HL-60 (cell line): Measurements from ENCODE around the gene TP73.

Experiments
- DNase-seq, 2 experiments: peaks; one replicate each; pipeline ENCODE4 v3.0.0-alpha.2; 2010 to 2020; ENCODE audit warnings: low read depth in 1 of 2, low spot score in 1 of 2
- H3K27ac ChIP-seq: fragments of 250-450 bp; sonication (Bioruptor Pico); replicated peaks from 2 replicates; pipeline ENCODE4 v1.5.1; 2020; ENCODE audit warnings: mild to moderate bottlenecking, moderate library complexity
- H3K27me3 ChIP-seq: fragments of 250-450 bp; sonication (Bioruptor Pico); 2 replicates; pipeline ENCODE4 v1.5.1; 2021; ENCODE audit warnings: mild to moderate bottlenecking, moderate library complexity; ENCODE audit not compliant: insufficient read depth, poor library complexity, severe bottlenecking
- H3K4me3 ChIP-seq: replicated peaks from 2 replicates; pipeline ENCODE4 v1.5.1; 2011; ENCODE audit warnings: mild to moderate bottlenecking, control low read depth, low read length; ENCODE audit not compliant: insufficient read depth
- GABPA ChIP-seq: IDR thresholded peaks from 2 replicates; pipeline ENCODE4 v1.6.1; 2012; ENCODE audit warnings: low read depth
- POLR2AphosphoS5 ChIP-seq: IDR thresholded peaks from 2 replicates; pipeline ENCODE4 v1.6.1; 2012; ENCODE audit warnings: low read depth
- SPI1 ChIP-seq: IDR thresholded peaks from 2 replicates; pipeline ENCODE4 v1.6.1; 2012; ENCODE audit warnings: low read depth, mild to moderate bottlenecking, borderline replicate concordance
- TF ChIP-seq, protein P1 (sequence below): IDR thresholded peaks from 2 replicates; pipeline ENCODE4 v1.6.1; 2012; ENCODE audit warnings: low read depth; ENCODE audit not compliant: insufficient replicate concordance
- TF ChIP-seq, protein P2 (sequence below): IDR thresholded peaks from one replicate; pipeline ENCODE4 v1.5.1; 2011; ENCODE audit warnings: low read length, control low read depth, inconsistent platforms; ENCODE audit not compliant: insufficient read depth

The TP73 gene

DNA sequence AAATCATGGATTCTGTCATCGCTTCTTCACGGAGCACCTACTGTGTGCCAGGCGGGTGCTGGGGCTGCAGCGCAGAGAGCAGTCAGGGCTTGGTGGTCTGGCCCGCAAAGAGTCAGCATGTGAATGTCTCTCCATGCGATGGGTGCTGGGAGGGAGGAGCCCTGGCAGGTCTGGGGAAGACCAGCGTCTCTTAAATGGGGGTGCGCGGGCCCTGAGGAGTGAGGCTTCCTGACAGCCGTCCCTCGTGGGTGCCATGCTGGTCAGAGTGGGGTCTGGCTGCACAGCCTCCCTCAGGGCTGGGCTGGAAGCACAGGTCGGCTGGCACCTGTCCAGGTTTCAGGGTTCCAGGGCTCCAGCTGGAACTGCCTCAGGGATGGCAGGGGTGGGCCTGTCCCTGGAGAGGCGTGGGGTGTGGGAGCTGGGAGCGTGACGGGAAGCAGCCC lies 18.5 kb downstream of the TP73 start:
- no peak overlapping the region for H3K4me3 ChIP-seq
- no peaks in the 10 kb centered on the region for H3K27me3 ChIP-seq
- TF ChIP-seq, protein P1, sequence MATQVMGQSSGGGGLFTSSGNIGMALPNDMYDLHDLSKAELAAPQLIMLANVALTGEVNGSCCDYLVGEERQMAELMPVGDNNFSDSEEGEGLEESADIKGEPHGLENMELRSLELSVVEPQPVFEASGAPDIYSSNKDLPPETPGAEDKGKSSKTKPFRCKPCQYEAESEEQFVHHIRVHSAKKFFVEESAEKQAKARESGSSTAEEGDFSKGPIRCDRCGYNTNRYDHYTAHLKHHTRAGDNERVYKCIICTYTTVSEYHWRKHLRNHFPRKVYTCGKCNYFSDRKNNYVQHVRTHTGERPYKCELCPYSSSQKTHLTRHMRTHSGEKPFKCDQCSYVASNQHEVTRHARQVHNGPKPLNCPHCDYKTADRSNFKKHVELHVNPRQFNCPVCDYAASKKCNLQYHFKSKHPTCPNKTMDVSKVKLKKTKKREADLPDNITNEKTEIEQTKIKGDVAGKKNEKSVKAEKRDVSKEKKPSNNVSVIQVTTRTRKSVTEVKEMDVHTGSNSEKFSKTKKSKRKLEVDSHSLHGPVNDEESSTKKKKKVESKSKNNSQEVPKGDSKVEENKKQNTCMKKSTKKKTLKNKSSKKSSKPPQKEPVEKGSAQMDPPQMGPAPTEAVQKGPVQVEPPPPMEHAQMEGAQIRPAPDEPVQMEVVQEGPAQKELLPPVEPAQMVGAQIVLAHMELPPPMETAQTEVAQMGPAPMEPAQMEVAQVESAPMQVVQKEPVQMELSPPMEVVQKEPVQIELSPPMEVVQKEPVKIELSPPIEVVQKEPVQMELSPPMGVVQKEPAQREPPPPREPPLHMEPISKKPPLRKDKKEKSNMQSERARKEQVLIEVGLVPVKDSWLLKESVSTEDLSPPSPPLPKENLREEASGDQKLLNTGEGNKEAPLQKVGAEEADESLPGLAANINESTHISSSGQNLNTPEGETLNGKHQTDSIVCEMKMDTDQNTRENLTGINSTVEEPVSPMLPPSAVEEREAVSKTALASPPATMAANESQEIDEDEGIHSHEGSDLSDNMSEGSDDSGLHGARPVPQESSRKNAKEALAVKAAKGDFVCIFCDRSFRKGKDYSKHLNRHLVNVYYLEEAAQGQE, result no peak
- TF ChIP-seq SPI1 (no peak), POLR2AphosphoS5 (no peak), GABPA (no peak)
- TF ChIP-seq, protein P2, sequence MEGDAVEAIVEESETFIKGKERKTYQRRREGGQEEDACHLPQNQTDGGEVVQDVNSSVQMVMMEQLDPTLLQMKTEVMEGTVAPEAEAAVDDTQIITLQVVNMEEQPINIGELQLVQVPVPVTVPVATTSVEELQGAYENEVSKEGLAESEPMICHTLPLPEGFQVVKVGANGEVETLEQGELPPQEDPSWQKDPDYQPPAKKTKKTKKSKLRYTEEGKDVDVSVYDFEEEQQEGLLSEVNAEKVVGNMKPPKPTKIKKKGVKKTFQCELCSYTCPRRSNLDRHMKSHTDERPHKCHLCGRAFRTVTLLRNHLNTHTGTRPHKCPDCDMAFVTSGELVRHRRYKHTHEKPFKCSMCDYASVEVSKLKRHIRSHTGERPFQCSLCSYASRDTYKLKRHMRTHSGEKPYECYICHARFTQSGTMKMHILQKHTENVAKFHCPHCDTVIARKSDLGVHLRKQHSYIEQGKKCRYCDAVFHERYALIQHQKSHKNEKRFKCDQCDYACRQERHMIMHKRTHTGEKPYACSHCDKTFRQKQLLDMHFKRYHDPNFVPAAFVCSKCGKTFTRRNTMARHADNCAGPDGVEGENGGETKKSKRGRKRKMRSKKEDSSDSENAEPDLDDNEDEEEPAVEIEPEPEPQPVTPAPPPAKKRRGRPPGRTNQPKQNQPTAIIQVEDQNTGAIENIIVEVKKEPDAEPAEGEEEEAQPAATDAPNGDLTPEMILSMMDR, result no peak
- H3K27ac ChIP-seq, result no peak overlapping the region
- no peak for DNase-seq

DNA sequence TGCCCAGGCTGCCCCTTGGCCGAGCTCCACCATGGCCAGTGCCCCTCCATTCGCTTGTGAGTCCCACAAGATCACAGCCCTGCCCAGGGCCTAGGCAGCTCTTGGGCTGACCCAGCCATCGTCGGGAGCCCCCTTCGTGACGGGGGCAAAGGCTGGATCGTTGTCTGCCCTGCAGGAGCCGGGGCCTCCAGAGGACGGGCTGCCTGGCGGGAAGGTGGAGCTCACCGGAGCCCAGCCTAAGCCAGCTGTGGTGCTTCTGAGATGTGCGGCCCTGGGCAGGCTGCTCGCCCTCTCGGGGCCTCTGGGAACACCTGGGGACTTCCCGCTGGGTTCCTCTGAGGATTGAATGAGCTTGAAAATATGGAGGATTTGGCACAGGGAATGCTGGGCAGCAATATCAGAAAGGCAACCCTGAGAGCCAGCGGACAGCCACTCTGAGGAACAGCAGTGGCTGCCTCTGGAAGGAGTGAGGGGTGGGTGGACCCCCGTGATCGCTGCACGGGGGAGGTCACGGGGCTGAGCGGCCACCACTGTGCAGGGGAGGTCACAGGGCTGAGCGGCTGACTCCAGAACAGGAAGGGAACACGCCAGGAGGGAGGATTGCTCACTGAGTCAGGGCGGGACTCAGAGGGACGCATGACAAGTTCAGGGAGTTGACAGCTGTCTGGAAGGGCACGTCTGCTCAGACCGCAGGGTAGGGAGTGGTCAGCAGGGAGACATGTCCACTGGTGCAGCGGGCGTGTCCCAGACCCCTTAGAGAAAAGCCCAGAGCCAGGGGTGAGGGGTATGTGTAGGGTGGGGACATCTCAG lies 19.3 kb downstream of the TP73 start:
- no peaks in the 10 kb centered on the region for H3K27me3 ChIP-seq
- no peak for DNase-seq
- H3K27ac ChIP-seq, result no peak overlapping the region
- no peak overlapping the region for H3K4me3 ChIP-seq
- no peak for TF ChIP-seq POLR2AphosphoS5
- TF ChIP-seq, protein P2, result no peak
- no peak for TF ChIP-seq SPI1
- TF ChIP-seq, protein P1, result no peak
- no peak for TF ChIP-seq GABPA

DNA sequence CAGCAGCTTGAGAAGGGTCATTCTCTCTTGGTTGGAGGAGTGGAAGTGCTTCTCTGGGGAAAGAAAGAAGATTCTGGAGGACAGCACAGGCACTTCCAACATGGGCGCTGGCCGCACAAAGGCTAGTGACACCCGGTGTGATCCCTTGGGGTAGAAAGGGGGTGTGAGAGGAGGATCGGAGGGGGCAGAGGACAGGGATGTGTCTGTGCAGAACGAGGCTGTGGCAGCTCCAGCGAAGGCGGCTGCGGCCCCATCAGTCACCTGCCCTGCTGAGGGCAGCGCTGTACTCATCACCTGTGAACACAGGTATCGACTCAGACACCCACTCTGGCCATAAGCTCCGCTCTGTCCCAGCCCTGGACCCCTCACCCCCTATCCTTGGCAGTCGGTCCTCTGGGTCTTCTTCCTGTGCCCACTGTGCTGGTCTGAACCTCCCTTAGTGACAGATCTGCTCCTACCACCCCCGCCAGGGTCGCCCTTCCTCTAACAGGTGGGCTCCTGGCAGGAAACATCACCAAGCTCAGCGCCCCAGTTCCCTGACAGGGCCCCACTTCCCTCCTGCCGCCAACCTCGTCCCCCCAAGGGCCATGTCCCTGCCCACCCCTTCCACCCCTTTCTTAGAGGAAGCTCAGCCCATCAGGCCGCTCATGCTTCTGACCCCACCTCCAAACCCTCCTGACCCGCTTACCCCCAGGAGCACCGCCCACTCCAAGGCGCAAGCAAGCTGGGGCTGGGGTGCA lies 20.1 kb downstream of the TP73 start:
- TF ChIP-seq POLR2AphosphoS5 (no peak), SPI1 (no peak)
- TF ChIP-seq, protein P1, result no peak
- H3K4me3 ChIP-seq, result no peak overlapping the region
- H3K27ac ChIP-seq, result no peak overlapping the region
- no peaks in the 10 kb centered on the region for H3K27me3 ChIP-seq
- DNase-seq, result no peak
